Stimulated activated CD4-positive, alpha-beta T cell treated with anti-CD3 and anti-CD28 coated beads, TNF-alpha, amount 100 ng/mL, for 48 hours (primary cell): ENCODE measurements around the gene CRYL1.

Source experiments
- DNase-seq, 3 donors: peaks; one replicate each; pipeline ENCODE4 v3.0.0-alpha.2; 2020; ENCODE audit warnings: low read depth in 3 of 3

CRYL1 gene

GRCh38 chr13:20424949-20425348, 100.7 kb downstream of the CRYL1 start:
- DNase-seq, result no peak

GRCh38 chr13:20424559-20424852, 101.2 kb downstream of the CRYL1 start:
- no peak for DNase-seq

- no peak for DNase-seq
These were observed 103.3 kb downstream of the CRYL1 start for GRCh38 chr13:20422362-20422761.

GRCh38 chr13:20420938-20421337, 104.7 kb downstream of the CRYL1 start:
- no peak for DNase-seq

GRCh38 chr13:20418953-20419352, 106.7 kb downstream of the CRYL1 start:
- DNase-seq, result no peak

- no peak for DNase-seq
These were observed 109.4 kb downstream of the CRYL1 start for GRCh38 chr13:20416223-20416745.

- no peak for DNase-seq
These were observed 110.0 kb downstream of the CRYL1 start for GRCh38 chr13:20415694-20416107.

GRCh38 chr13:20415306-20415679, 110.4 kb downstream of the CRYL1 start:
- no peak for DNase-seq

- DNase-seq, result no peak
These were observed 110.9 kb downstream of the CRYL1 start for GRCh38 chr13:20414546-20415305.

GRCh38 chr13:20412691-20413355, 112.8 kb downstream of the CRYL1 start:
- no peak for DNase-seq

GRCh38 chr13:20411638-20412342, 113.9 kb downstream of the CRYL1 start:
- no peak for DNase-seq

GRCh38 chr13:20410726-20411125, 114.9 kb downstream of the CRYL1 start:
- no peak for DNase-seq

- DNase-seq, result no peak
These were observed 117.5 kb downstream of the CRYL1 start for GRCh38 chr13:20408181-20408580.

GRCh38 chr13:20407759-20408158, 117.9 kb downstream of the CRYL1 start:
- no peak for DNase-seq

- DNase-seq, result no peak
These were observed 120.0 kb downstream of the CRYL1 start for GRCh38 chr13:20405691-20406090.

- DNase-seq, result no peak
These were observed 121.0 kb downstream of the CRYL1 start for GRCh38 chr13:20404488-20405222.

GRCh38 chr13:20403826-20404225, 121.8 kb downstream of the CRYL1 start:
- no peak for DNase-seq

- DNase-seq, result no peak
These were observed 122.8 kb downstream of the CRYL1 start for GRCh38 chr13:20402881-20403280.

GRCh38 chr13:20401931-20402856, 123.5 kb downstream of the CRYL1 start:
- no peak for DNase-seq

GRCh38 chr13:20401531-20401930, 124.1 kb downstream of the CRYL1 start:
- DNase-seq, result no peak

GRCh38 chr13:20400774-20401173, 124.9 kb downstream of the CRYL1 start:
- no peak for DNase-seq
